ENCODE data around the gene ARSB.

DNA sequence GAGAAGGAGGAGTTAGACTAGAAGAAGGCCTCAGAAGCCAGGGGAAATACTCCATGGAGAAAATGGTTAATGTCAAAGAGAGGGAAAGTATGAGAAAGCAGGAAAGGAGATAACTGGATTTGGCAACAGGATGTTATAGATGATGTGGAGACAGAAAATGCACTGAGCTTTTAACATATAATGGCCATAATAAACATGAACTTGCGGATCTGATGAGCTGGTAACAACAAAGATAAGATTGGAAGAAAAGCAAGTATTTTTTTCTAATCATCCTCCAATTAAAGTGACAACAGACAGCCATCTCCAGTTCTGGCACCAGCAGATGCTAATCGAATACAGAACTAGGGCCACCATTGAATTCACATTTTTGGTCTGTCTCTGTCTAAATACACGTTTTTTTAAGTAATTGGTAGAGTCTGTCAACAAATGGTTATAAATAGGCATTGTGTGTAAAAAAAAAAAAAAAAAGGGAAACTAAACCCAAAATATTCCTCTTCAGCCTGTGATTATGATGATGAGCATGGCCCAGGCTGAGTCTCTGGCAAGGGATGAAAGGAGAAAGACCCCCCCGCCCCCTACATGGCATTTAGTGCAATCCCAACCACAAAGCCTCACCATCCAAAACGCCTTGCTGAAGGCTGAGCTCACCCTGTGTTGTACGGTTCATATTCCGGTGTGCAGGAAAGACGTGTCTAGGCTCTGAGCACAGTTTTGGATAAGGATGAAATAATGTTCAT, 187.0 kb downstream of the ARSB start:
- no peak for TF ChIP-seq FOSL2 (IDR thresholded peaks at IDR 0.05; ENCODE audit: borderline replicate concordance, low read depth)
- TF ChIP-seq, protein P1, sequence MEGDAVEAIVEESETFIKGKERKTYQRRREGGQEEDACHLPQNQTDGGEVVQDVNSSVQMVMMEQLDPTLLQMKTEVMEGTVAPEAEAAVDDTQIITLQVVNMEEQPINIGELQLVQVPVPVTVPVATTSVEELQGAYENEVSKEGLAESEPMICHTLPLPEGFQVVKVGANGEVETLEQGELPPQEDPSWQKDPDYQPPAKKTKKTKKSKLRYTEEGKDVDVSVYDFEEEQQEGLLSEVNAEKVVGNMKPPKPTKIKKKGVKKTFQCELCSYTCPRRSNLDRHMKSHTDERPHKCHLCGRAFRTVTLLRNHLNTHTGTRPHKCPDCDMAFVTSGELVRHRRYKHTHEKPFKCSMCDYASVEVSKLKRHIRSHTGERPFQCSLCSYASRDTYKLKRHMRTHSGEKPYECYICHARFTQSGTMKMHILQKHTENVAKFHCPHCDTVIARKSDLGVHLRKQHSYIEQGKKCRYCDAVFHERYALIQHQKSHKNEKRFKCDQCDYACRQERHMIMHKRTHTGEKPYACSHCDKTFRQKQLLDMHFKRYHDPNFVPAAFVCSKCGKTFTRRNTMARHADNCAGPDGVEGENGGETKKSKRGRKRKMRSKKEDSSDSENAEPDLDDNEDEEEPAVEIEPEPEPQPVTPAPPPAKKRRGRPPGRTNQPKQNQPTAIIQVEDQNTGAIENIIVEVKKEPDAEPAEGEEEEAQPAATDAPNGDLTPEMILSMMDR (IDR thresholded peaks at IDR 0.05): no peak
- TF ChIP-seq, protein P2, sequence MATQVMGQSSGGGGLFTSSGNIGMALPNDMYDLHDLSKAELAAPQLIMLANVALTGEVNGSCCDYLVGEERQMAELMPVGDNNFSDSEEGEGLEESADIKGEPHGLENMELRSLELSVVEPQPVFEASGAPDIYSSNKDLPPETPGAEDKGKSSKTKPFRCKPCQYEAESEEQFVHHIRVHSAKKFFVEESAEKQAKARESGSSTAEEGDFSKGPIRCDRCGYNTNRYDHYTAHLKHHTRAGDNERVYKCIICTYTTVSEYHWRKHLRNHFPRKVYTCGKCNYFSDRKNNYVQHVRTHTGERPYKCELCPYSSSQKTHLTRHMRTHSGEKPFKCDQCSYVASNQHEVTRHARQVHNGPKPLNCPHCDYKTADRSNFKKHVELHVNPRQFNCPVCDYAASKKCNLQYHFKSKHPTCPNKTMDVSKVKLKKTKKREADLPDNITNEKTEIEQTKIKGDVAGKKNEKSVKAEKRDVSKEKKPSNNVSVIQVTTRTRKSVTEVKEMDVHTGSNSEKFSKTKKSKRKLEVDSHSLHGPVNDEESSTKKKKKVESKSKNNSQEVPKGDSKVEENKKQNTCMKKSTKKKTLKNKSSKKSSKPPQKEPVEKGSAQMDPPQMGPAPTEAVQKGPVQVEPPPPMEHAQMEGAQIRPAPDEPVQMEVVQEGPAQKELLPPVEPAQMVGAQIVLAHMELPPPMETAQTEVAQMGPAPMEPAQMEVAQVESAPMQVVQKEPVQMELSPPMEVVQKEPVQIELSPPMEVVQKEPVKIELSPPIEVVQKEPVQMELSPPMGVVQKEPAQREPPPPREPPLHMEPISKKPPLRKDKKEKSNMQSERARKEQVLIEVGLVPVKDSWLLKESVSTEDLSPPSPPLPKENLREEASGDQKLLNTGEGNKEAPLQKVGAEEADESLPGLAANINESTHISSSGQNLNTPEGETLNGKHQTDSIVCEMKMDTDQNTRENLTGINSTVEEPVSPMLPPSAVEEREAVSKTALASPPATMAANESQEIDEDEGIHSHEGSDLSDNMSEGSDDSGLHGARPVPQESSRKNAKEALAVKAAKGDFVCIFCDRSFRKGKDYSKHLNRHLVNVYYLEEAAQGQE (IDR thresholded peaks at IDR 0.05; ENCODE audit: low read depth, low read length): no peak
- TF ChIP-seq EP300 (IDR thresholded peaks at IDR 0.05; ENCODE audit: borderline replicate concordance in 1 of 2, low read depth in 1 of 2, low read length in 1 of 2): peak; percentile 14 to 90; a peak in 2 of 4 replicates
- TF ChIP-seq MXI1 (IDR thresholded peaks at IDR 0.05; ENCODE audit: low read depth, low read length): peak; percentile 26; the same call in 1 of the 2 replicates
- TF ChIP-seq, protein P3, sequence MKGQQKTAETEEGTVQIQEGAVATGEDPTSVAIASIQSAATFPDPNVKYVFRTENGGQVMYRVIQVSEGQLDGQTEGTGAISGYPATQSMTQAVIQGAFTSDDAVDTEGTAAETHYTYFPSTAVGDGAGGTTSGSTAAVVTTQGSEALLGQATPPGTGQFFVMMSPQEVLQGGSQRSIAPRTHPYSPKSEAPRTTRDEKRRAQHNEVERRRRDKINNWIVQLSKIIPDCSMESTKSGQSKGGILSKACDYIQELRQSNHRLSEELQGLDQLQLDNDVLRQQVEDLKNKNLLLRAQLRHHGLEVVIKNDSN (IDR thresholded peaks at IDR 0.05; ENCODE audit: borderline replicate concordance, low read depth): no peak
- no peak for TF ChIP-seq JUND (IDR thresholded peaks at IDR 0.05)
- TF ChIP-seq RAD21 (IDR thresholded peaks at IDR 0.05; ENCODE audit: low read length): peak; percentile 23; the same call in 1 of the 2 replicates

Measured in SK-N-SH (cell line).